HCT116 (cell line): ENCODE data around the gene ZNF577.
A peak's percentile ranks its signal among the peaks of the same experiment; 100 is the strongest.

Experiments
- CEBPB ChIP-seq: IDR thresholded peaks from 2 replicates; pipeline ENCODE4 v1.6.1; 2012; ENCODE audit warnings: low read depth
- EZH2 ChIP-seq: fragments of 200-600 bp; sonication (generic); IDR thresholded peaks from 2 replicates; pipeline ENCODE4 v1.6.1; 2017; ENCODE audit warnings: antibody characterized with exemption, mixed run types
- FOSL1 ChIP-seq: IDR thresholded peaks from 2 replicates; pipeline ENCODE4 v1.6.1; 2012; ENCODE audit warnings: low read depth
- POLR2A ChIP-seq: IDR thresholded peaks from 2 replicates; pipeline ENCODE4 v1.7.0; 2011; ENCODE audit warnings: borderline replicate concordance; ENCODE audit not compliant: insufficient read depth, insufficient read length; ENCODE audit errors: extremely low read depth
- POLR2AphosphoS5 ChIP-seq: IDR thresholded peaks from 2 replicates; pipeline ENCODE4 v1.6.1; 2011; ENCODE audit warnings: mild to moderate bottlenecking, low read depth, low read length, moderate library complexity
- SIN3A ChIP-seq: IDR thresholded peaks from 2 replicates; pipeline ENCODE4 v1.6.1; 2012; ENCODE audit warnings: low read depth
- SP1 ChIP-seq: IDR thresholded peaks from 2 replicates; pipeline ENCODE4 v1.6.1; 2012; ENCODE audit warnings: low read depth
- TCF7L2 ChIP-seq: IDR thresholded peaks from 2 replicates; pipeline ENCODE4 v1.7.0; 2011; ENCODE audit warnings: borderline replicate concordance, inconsistent platforms; ENCODE audit not compliant: insufficient read depth, insufficient read length; ENCODE audit errors: extremely low read depth
- ZFX ChIP-seq: fragments of 450-650 bp; IDR thresholded peaks from 2 replicates; pipeline ENCODE4 v1.6.1; 2017
- TF ChIP-seq, protein P1 (sequence below), 3 experiments: fragments of 200-600 bp in 1 of 3; sonication (generic) in 1 of 3; IDR thresholded peaks in 2 of 3; conservative IDR thresholded peaks in 1 of 3; 2 replicates each; pipeline ENCODE4 v1.5.1; 2012 to 2017; ENCODE audit warnings: low read depth in 2 of 3, low read length in 2 of 3, antibody characterized with exemption in 1 of 3, borderline replicate concordance in 1 of 3, control low read depth in 1 of 3, mild to moderate bottlenecking in 1 of 3, mixed read lengths in 1 of 3, mixed run types in 1 of 3, moderate library complexity in 1 of 3; ENCODE audit not compliant: insufficient read depth in 1 of 3
- TF ChIP-seq, protein P2 (sequence below): IDR thresholded peaks from 2 replicates; pipeline ENCODE4 v1.6.1; 2012
- TF ChIP-seq, protein P3 (sequence below): IDR thresholded peaks from 2 replicates; pipeline ENCODE4 v1.6.1; 2012; ENCODE audit warnings: low read depth

DNA sequence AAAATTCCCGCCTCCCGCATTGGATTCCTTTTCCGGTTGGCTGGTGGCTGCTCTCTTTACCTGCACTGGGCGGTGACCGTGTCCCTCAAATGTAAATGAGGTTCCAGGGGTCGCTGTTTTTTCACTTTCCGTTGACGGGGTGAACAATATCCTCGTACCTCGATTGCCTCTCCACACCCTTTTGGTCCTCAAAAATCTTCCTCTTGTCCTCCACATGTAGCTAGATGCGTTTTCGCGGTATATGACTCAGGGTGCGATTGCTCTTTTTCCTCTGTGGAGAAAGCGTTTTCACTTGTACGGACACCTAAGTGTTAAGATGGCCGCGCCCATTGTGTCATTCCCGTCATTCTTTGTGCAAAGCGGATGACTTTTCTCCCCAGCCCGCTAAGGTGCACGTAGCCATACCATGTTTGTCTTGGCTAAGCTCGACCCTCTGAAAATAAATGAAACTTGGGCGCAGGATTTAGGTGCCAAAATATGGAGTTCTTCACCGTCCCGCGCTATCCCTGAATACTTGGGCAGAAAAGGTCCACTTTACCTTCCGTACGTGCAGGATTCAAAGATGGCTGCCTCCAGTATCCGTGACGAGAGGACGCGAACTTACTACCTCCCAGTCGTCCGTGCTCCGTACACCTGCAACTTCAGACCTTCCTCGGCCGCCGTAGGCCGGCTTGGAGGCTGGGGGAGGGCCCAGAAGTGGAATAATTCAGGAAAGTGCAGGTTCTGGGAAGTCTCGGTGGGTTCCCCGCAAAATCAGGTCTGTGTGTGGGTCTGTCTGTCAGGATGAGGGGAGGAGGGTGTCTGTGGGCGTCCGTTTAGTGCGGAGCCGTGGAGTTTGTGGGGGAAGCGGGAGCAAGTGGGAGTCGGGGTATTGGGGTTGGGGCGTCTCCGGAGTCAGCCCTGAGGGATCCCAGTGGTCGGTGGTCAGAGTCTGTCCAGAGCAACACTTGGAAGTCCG, 39.3 kb upstream of the ZNF577 start, which contains the start of gene ZNF613:
- no peak for TF ChIP-seq TCF7L2
- TF ChIP-seq, protein P1, sequence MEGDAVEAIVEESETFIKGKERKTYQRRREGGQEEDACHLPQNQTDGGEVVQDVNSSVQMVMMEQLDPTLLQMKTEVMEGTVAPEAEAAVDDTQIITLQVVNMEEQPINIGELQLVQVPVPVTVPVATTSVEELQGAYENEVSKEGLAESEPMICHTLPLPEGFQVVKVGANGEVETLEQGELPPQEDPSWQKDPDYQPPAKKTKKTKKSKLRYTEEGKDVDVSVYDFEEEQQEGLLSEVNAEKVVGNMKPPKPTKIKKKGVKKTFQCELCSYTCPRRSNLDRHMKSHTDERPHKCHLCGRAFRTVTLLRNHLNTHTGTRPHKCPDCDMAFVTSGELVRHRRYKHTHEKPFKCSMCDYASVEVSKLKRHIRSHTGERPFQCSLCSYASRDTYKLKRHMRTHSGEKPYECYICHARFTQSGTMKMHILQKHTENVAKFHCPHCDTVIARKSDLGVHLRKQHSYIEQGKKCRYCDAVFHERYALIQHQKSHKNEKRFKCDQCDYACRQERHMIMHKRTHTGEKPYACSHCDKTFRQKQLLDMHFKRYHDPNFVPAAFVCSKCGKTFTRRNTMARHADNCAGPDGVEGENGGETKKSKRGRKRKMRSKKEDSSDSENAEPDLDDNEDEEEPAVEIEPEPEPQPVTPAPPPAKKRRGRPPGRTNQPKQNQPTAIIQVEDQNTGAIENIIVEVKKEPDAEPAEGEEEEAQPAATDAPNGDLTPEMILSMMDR (IDR thresholded peaks at IDR 0.05 in 2 of 3, conservative IDR thresholded peaks at IDR 0.05 in 1 of 3; ENCODE audit: borderline replicate concordance in 1 of 3, insufficient read depth in 1 of 3, low read depth in 2 of 3, low read length in 2 of 3), result peak in 2 of 3 experiments; percentile 17 to 34; a peak in 2 of 6 replicates
- 0 out of 2 replicates have a peak, but pooled peaks have one; percentile 20 for TF ChIP-seq POLR2AphosphoS5
- TF ChIP-seq POLR2A, result no peak
- no peak for TF ChIP-seq ZFX
- no peak for TF ChIP-seq CEBPB
- TF ChIP-seq EZH2, result no peak
- peak; percentile 56 for TF ChIP-seq SP1
- TF ChIP-seq, protein P2, sequence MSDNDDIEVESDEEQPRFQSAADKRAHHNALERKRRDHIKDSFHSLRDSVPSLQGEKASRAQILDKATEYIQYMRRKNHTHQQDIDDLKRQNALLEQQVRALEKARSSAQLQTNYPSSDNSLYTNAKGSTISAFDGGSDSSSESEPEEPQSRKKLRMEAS, result peak; percentile 85
- no peak for TF ChIP-seq SIN3A
- TF ChIP-seq, protein P3, sequence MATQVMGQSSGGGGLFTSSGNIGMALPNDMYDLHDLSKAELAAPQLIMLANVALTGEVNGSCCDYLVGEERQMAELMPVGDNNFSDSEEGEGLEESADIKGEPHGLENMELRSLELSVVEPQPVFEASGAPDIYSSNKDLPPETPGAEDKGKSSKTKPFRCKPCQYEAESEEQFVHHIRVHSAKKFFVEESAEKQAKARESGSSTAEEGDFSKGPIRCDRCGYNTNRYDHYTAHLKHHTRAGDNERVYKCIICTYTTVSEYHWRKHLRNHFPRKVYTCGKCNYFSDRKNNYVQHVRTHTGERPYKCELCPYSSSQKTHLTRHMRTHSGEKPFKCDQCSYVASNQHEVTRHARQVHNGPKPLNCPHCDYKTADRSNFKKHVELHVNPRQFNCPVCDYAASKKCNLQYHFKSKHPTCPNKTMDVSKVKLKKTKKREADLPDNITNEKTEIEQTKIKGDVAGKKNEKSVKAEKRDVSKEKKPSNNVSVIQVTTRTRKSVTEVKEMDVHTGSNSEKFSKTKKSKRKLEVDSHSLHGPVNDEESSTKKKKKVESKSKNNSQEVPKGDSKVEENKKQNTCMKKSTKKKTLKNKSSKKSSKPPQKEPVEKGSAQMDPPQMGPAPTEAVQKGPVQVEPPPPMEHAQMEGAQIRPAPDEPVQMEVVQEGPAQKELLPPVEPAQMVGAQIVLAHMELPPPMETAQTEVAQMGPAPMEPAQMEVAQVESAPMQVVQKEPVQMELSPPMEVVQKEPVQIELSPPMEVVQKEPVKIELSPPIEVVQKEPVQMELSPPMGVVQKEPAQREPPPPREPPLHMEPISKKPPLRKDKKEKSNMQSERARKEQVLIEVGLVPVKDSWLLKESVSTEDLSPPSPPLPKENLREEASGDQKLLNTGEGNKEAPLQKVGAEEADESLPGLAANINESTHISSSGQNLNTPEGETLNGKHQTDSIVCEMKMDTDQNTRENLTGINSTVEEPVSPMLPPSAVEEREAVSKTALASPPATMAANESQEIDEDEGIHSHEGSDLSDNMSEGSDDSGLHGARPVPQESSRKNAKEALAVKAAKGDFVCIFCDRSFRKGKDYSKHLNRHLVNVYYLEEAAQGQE, result no peak
- TF ChIP-seq FOSL1, result peak; percentile 35; the same call in 1 of the 2 replicates
